HG03571 (cell line): Measurements from ENCODE around the gene MICALL2.

Source experiments
- ATAC-seq: cut with Tn5 transposase; IDR thresholded peaks from one replicate; pipeline ENCODE4 v1.9.1; 2021; ENCODE audit not compliant: unreplicated experiment

MICALL2 gene

DNA sequence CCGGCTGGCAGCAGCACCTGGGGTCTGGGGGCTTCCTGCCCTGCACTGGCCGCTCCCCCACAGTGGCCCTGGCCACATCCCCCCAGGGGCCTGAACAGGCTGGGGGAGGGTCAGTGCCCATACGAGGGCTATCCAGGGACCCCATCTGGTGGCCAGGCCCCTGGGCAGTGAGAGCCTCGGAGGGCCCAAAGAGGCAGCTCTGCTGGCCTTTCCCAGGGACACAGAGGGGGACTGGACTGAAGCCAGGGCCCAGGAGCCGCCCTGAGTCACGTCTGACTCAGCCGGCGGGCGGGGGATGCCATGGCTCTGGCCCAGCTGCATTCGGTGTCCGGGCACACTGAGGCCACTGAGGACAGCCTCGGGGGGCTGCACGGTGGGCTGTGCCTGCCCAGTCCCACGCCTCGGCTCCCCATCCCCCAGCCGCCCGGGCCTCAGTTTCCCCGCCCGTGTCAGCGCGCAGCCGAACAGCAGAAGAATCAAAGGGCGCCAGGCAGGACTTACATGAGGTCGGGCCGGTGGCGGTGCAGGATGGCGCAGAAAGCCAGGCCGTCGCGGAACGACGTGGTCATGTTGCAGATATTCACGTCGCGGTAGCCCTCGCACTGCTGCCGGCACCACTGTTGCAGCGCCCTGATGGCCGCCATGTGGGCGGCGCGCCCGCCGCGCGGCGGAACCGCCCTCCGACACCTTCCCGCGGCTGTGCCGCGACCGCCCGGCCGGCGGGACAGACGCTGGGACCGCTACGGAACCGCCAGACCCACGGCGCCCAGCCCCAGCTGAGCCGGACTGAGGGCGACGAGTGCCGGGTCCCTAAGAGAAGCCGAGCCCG lies at the start of gene MICALL2:
Gene MICALL2, minus strand, starts transcription at position 788 of the 829 bp plus-strand sequence. Its CDS starts 144 bp downstream, at position 644.
- peak; percentile 19 for ATAC-seq

- no peak for ATAC-seq
These were observed 49.0 kb upstream of the MICALL2 start for GRCh38 chr7:1508277-1508758.

DNA sequence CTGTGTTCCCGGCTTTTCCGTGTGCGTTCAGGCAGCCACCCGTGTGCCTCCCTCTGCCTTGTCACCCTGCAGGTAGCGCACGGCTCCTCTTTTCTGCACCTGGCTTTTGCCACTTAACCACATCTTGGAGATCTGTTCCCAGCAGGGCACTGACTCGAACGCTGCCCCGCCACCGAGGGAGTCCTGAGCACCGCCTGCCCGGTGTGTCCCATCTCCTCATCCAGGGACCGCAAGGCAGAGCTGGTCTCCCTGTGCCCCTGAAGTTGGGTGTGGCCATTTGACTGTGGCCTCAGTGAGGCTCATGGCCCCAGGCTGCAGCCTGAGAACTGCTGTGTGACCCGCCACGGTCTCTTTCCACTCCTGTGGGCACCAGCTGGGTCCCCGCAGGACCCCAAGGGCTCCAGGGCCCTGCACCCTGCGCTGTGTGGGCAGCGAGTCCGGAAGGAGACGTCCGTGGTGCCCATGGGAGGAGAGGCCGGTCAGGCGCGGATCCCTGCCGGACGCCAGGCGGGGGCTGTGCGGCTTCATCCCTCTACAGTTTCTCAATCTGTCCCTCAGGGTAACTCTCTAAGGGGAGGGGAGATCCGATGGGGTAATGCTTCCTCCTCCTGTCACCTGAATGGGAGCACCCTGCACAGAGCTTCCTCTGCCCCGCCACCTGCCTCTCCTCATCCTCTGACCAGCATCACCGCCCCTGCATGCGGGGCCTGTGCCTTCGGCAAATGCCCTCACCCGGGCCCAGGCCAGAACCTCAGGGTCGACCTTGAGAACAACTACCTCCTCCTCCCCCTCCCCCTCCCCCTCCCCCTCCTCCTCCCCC lies 46.7 kb upstream of the MICALL2 start:
- no peak for ATAC-seq

GRCh38 chr7:1503816-1504775 lies 44.8 kb upstream of the MICALL2 start, which contains the start of gene INTS1:
Gene INTS1, minus strand, starts transcription at chr7:1504389. Its CDS starts 429 bp downstream, at chr7:1503960.
- ATAC-seq = peak; percentile 77

DNA sequence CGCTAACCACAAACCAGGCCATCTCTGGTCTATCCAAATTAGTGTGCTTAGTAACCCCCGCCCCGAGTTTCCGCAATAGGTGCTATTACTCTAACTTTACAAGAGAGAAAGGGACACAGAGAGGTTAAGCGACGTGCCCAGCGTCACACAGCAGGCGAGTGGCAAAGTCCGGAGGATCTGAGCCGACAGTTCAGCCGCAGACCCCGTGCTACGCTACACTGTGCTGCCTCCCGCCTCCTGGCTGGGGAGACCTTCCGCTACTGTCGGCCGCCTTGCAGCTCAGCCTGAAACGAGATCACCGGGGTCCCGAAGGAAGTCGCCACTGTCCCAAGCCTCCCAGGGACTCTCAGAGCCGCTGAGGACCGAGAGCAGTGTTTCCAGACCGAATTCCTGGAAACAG lies 44.1 kb upstream of the MICALL2 start:
- no peak for ATAC-seq

DNA sequence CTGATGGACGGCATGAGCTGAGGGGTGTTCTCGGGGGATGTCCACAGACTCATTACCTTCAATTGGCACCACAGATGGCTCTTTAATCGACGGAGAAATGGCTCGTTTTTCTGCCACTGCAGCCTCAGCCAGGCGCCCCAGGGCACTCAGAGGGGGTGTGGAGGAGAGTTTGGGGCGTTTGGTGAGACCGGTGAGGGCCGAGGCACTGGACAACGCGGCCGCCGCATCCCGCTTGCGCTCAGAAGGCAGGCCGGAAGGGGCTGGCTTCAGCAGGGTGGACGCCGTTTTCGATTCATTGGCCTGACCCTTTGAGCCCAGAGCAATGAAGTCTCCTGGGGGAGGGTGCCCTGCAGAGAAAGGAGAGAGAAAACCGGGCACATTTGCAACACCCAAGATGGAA lies 43.6 kb upstream of the MICALL2 start:
- no peak for ATAC-seq

GRCh38 chr7:1501487-1502270 lies 42.4 kb upstream of the MICALL2 start:
- no peak for ATAC-seq

DNA sequence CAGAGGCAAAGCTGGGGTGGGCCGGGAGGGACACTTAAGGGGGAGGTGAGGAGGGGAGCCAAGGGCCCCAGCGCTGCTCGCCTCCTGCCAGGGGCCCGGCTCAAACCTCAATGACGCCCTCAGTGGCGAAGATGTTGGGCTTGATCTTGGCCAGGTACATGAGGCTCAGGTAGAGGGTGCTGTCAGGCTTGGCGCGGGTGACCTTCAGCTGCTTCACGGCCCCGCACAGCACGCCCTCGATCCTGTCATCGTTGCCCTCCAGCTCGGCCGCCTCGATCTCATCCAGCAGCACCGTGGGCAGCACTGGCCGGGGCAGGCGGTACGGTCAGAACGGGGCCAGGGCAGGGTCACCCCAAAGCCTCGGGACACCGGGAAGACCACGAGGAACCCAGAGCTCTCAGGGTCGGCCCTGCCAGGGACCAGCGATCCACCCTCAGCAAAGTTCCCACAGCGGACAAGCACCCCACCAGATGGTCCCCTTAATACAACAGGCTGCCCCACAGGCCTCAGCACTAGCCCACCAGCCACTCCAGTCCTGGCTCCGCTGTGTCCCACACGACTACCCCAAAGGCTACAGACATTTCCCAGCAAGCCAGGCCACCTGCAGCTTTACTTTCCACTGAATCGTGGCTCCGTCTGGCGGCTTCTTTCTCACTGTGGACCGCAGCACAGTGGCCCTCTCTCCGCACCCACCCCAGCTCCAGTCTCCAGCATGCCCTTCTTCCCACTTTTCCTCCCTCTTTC lies 41.0 kb upstream of the MICALL2 start:
- ATAC-seq = no peak

DNA sequence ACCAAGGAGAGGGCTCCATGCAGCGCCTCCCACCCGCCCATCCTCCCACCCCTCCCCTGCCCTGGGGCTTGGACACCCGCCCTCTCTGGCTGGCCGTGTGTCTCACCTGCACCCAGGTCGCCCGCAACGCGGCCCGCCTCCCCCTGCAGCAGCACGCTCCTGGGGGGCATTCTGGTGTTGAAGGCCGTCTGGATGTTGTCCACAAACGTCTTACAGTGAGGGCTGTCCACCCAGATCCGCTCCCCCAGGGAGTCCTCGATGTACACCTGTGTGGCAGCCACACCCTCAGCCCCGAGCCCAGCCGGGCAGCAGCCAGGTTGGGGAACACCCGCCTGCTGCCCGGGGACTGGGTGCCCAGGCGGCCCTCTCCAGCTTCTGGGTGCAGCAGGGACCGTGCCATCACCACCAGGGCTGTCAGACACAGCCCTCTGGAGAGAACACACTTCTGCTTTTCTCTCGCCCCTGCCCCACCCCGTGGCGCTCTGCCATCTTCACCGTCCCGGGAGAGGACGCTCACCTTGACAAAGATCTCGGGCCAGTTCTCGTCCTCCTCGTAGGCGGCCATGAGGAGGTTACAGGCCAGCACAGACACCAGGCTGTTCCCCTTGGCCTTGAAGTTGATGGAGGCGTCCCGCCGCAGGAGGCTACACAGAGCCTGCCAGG lies 40.2 kb upstream of the MICALL2 start:
- no peak for ATAC-seq

DNA sequence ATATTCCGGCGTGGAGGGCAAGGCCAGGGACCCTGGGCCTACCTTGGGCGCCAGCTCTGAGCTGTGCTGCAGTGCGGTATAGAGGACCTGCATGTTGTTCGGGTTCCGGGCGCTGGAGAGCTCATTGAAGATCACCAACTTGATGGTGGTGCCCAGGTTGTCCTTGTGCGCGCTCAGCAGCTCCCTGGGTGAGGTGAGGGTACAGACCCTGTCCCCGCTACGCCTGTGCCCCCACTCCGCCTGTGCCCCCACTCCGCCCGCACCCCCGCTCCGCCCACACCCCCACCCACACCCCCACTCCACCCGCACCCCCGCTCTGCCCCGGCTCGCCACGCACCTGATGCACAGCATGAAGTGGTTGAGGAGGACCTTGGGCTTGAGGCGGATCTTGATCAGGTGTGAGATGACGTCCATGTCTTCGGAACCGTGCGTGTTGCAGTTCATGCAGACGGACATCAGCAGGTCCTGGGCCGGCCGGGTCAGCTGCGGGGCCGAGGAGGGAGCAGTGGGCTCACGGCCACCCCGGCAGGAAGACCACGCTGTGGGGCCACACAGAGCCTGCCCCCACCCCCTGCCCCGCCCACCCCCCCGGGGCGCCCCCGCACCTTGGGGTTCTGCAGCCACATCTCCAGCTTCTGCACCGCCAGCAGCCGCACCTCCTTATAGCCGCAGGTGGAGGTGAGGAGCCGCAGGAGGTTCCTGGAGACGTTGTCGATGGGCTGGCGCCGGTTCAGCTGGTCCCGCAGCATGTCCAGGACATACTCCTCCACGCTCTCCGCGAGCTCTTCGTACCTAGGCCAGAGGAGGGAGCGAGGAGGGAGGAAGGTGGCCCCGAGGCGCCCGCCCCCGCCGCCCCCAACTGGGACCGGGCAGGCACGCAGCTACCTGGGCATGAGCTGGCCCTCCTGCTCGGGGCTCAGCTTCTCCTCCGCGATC lies 39.4 kb upstream of the MICALL2 start:
- no peak for ATAC-seq

DNA sequence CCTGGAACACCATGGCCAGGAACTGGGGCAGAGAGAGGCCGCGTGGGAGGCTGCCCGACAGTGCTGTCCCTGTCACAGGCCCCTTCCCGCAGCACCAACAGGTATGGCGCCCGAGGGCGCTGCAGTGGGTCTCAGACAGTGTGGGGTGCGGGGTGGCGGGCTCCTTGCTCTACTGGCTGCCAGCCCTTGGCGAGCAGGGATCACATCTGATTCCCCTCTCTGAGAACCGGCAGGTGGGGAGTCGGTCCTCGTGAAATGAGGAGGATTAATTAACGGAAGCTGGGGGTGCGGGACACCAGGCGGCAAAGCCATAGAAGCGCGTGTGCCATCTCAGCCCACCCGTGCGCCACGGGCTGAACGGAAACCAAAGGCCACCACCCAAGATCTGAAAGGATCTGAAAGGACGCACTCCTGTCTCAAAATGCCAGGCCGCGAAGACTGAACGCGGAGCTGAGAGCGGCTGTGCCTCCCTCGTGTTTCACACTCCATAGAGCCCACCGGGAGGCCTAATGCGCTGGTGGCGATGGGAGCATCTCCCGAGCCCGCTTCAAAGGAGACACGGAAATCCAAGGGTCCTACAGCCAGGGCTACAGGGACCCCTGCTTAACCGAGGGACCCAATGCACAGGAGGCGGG lies 38.1 kb upstream of the MICALL2 start:
- no peak for ATAC-seq

DNA sequence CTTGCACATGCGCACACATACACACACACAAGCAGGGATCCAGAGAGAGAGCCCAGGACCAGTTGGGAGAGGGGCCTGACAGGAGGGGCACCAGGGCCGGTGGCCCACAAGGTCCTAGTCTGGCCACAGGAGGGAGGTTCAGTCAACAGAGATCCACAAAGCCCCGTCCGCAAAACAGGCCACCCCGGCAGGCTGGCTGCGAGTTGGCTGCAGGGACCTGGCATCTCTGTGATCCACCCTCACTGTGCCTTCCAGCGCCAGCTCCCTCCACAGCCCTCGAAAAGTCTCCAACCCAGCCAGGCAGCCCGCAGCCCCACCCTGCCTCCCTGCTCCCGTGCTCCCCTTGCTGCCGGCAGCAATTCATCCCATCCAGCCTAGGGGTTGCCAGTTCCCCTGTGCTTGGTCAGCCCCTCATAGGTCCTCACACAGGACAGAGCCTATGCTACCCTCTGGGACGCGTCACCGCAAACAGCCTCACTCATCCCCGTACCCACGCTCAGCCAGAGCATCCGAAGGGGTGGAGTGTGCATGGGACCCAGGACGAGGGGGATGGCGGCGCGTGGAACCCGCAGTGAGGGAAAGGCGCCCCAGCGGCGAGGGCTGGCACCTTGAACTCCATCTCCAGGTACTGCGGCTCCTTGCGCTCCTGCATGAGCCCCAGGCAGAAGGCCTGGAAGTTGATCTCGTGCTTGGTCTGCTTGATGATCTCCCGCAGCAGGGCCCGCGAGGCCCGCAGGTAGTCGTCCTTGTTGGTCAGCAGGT lies 37.4 kb upstream of the MICALL2 start:
- ATAC-seq = no peak

DNA sequence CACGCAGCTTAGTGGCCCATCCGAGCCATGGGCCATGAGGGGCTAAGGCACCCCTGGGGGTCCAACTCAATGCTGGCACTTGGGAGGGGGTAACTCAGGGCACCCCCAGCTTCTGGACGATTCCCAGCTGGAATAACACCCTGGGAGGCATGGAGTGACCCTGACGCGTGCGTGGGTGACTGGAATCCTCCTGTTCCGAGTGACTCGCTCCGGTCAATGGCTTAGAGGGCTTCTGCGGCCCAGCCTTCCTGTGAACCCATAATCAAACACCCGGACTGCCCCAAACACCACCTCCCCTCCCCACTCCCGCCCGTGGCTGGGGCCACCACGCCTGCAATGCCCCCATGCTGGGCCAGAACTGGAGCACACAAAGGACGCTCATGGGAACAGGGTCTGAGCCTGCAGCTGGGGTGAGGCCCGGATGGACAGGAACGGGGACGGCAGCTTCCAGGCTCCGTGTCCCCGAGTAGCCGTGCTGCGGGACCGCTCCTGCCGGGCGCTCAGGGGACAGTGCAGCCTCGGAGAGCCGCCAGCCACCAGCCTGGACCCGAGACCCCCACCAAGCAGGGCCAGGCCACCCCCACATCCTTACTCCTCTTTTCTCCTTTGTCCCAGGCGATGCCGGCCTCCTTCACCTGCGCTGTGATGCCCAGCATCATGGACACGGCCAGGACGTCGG lies 36.4 kb upstream of the MICALL2 start:
- no peak for ATAC-seq

- no peak for ATAC-seq
These were observed 35.7 kb upstream of the MICALL2 start for GRCh38 chr7:1494866-1495563.

- no peak for ATAC-seq
These were observed 35.2 kb upstream of the MICALL2 start for GRCh38 chr7:1494447-1494846.
